Measurements from ENCODE around the gene TCOF1. TPM values are rescaled to one million over a fixed set of nuclear protein-coding genes. Genes with fewer than 3 reads are reported as not detected.

Gene TCOF1
- total and polyA plus RNA-seq, 2 experiments from 2014 or later: 86.8 to 165 TPM

DNA sequence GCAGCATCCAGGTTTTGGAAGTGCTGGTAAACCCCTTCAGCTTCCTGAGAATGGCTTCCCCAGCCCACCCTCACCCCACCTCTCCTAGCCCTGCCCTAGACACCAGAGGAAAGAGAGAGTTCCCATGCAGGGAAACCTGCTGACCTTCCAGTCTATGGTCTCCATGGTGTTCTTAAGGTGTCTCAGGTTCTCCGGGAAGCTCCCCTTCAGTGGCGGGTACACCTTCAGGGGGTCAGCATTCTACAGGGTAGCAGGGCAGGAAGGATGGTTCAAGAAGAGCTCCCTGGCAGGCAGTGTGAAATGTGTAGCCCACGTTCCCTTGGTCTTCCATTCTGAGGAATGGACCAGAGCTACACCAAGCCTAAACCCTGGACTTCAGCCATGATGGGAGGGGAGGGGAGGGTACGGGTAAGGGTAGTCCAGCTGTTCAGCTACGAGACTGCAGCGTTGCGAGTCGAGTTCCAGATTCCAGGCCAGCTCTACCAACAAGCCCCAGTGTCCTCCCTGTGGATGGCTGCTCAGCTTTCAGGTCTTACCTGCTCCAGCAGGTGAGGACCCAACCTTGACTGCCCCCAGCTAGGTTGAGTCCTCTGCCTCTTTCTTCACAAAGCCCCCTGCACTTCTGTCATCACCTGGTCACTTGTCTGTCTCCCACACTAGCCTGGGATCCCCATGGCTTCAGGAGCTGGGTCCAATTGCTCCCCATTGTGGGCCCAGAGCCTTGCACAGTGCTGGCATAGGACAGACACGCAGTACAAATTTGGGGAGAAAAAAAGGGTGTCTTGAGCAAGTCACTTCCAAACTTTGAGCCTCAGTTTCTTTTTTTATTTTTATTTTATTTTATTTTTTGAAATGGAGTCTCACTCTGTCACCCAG is 47.7 kb downstream of the TCOF1 start:
- no peaks in the 10 kb centered on the region; the same call in 1 of the 2 replicates for H4K20me1 ChIP-seq (replicated peaks; ENCODE audit: insufficient read depth)
- Mint-ChIP-seq H3K9me3 (no peaks in the 10 kb centered on the region; the same call in 2 of the 3 replicates), H3K4me1 (peaks cover 13% of the 10 kb centered on the region), H3K27me3 (ENCODE audit: insufficient read depth, low read depth, poor library complexity) (peaks cover 17% of the 10 kb centered on the region), H3K4me3 (no peak overlapping the region), H3K27ac (no peak overlapping the region), H3K36me3 (ENCODE audit: low read depth) (peaks cover 17% of the 10 kb centered on the region)
- no peaks in the 10 kb centered on the region for H3K27me3 ChIP-seq (ENCODE audit: insufficient read depth)
- H2AFZ ChIP-seq: no peak overlapping the region
- H3K79me2 ChIP-seq (replicated peaks; ENCODE audit: insufficient read depth): no peaks in the 10 kb centered on the region
- H3K36me3 ChIP-seq (ENCODE audit: insufficient read depth): peaks cover under 1% of the 10 kb centered on the region; the same call in 1 of the 2 replicates
- no peak for DNase-seq (ENCODE audit: low spot score)
- H3K27ac ChIP-seq (ENCODE audit: low read depth): no peak overlapping the region
- TF ChIP-seq, protein P1, sequence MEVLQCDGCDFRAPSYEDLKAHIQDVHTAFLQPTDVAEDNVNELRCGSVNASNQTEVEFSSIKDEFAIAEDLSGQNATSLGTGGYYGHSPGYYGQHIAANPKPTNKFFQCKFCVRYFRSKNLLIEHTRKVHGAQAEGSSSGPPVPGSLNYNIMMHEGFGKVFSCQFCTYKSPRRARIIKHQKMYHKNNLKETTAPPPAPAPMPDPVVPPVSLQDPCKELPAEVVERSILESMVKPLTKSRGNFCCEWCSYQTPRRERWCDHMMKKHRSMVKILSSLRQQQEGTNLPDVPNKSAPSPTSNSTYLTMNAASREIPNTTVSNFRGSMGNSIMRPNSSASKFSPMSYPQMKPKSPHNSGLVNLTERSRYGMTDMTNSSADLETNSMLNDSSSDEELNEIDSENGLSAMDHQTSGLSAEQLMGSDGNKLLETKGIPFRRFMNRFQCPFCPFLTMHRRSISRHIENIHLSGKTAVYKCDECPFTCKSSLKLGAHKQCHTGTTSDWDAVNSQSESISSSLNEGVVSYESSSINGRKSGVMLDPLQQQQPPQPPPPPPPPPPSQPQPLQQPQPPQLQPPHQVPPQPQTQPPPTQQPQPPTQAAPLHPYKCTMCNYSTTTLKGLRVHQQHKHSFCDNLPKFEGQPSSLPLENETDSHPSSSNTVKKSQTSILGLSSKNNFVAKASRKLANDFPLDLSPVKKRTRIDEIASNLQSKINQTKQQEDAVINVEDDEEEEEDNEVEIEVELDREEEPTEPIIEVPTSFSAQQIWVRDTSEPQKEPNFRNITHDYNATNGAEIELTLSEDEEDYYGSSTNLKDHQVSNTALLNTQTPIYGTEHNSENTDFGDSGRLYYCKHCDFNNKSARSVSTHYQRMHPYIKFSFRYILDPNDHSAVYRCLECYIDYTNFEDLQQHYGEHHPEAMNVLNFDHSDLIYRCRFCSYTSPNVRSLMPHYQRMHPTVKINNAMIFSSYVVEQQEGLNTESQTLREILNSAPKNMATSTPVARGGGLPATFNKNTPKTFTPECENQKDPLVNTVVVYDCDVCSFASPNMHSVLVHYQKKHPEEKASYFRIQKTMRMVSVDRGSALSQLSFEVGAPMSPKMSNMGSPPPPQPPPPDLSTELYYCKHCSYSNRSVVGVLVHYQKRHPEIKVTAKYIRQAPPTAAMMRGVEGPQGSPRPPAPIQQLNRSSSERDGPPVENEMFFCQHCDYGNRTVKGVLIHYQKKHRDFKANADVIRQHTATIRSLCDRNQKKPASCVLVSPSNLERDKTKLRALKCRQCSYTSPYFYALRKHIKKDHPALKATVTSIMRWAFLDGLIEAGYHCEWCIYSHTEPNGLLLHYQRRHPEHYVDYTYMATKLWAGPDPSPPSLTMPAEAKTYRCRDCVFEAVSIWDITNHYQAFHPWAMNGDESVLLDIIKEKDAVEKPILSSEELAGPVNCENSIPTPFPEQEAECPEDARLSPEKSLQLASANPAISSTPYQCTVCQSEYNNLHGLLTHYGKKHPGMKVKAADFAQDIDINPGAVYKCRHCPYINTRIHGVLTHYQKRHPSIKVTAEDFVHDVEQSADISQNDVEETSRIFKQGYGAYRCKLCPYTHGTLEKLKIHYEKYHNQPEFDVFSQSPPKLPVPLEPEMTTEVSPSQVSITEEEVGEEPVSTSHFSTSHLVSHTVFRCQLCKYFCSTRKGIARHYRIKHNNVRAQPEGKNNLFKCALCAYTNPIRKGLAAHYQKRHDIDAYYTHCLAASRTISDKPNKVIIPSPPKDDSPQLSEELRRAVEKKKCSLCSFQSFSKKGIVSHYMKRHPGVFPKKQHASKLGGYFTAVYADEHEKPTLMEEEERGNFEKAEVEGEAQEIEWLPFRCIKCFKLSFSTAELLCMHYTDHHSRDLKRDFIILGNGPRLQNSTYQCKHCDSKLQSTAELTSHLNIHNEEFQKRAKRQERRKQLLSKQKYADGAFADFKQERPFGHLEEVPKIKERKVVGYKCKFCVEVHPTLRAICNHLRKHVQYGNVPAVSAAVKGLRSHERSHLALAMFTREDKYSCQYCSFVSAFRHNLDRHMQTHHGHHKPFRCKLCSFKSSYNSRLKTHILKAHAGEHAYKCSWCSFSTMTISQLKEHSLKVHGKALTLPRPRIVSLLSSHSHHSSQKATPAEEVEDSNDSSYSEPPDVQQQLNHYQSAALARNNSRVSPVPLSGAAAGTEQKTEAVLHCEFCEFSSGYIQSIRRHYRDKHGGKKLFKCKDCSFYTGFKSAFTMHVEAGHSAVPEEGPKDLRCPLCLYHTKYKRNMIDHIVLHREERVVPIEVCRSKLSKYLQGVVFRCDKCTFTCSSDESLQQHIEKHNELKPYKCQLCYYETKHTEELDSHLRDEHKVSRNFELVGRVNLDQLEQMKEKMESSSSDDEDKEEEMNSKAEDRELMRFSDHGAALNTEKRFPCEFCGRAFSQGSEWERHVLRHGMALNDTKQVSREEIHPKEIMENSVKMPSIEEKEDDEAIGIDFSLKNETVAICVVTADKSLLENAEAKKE (CRISPR knock-in tag; IDR thresholded peaks at IDR 0.05): no peak
- TF ChIP-seq JUNB (IDR thresholded peaks at IDR 0.05; ENCODE audit: unreplicated experiment) (no peak), CREB1 (CRISPR knock-in tag; IDR thresholded peaks at IDR 0.05; ENCODE audit: low read depth) (no peak), EZH2phosphoT487 (IDR thresholded peaks at IDR 0.05; ENCODE audit: unreplicated experiment) (no peak), NANOG (IDR thresholded peaks at IDR 0.05; ENCODE audit: borderline replicate concordance) (no peak), STAT1 (IDR thresholded peaks at IDR 0.05; ENCODE audit: unreplicated experiment) (no peak), EZH2 (IDR thresholded peaks at IDR 0.05; ENCODE audit: low read depth, unreplicated experiment) (no peak), ZNF331 (CRISPR knock-in tag; IDR thresholded peaks at IDR 0.05; ENCODE audit: low read depth) (no peak), ZNF114 (CRISPR knock-in tag; IDR thresholded peaks at IDR 0.05) (no peak), POLR2AphosphoS5 (IDR thresholded peaks at IDR 0.05; ENCODE audit: low read depth) (no peak)
- TF ChIP-seq, protein P2, sequence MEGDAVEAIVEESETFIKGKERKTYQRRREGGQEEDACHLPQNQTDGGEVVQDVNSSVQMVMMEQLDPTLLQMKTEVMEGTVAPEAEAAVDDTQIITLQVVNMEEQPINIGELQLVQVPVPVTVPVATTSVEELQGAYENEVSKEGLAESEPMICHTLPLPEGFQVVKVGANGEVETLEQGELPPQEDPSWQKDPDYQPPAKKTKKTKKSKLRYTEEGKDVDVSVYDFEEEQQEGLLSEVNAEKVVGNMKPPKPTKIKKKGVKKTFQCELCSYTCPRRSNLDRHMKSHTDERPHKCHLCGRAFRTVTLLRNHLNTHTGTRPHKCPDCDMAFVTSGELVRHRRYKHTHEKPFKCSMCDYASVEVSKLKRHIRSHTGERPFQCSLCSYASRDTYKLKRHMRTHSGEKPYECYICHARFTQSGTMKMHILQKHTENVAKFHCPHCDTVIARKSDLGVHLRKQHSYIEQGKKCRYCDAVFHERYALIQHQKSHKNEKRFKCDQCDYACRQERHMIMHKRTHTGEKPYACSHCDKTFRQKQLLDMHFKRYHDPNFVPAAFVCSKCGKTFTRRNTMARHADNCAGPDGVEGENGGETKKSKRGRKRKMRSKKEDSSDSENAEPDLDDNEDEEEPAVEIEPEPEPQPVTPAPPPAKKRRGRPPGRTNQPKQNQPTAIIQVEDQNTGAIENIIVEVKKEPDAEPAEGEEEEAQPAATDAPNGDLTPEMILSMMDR (conservative IDR thresholded peaks at IDR 0.05; ENCODE audit: low read depth in 2 of 2): no peak
- TF ChIP-seq, protein P3, sequence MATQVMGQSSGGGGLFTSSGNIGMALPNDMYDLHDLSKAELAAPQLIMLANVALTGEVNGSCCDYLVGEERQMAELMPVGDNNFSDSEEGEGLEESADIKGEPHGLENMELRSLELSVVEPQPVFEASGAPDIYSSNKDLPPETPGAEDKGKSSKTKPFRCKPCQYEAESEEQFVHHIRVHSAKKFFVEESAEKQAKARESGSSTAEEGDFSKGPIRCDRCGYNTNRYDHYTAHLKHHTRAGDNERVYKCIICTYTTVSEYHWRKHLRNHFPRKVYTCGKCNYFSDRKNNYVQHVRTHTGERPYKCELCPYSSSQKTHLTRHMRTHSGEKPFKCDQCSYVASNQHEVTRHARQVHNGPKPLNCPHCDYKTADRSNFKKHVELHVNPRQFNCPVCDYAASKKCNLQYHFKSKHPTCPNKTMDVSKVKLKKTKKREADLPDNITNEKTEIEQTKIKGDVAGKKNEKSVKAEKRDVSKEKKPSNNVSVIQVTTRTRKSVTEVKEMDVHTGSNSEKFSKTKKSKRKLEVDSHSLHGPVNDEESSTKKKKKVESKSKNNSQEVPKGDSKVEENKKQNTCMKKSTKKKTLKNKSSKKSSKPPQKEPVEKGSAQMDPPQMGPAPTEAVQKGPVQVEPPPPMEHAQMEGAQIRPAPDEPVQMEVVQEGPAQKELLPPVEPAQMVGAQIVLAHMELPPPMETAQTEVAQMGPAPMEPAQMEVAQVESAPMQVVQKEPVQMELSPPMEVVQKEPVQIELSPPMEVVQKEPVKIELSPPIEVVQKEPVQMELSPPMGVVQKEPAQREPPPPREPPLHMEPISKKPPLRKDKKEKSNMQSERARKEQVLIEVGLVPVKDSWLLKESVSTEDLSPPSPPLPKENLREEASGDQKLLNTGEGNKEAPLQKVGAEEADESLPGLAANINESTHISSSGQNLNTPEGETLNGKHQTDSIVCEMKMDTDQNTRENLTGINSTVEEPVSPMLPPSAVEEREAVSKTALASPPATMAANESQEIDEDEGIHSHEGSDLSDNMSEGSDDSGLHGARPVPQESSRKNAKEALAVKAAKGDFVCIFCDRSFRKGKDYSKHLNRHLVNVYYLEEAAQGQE (IDR thresholded peaks at IDR 0.05; ENCODE audit: unreplicated experiment): no peak
- TF ChIP-seq, protein P4, sequence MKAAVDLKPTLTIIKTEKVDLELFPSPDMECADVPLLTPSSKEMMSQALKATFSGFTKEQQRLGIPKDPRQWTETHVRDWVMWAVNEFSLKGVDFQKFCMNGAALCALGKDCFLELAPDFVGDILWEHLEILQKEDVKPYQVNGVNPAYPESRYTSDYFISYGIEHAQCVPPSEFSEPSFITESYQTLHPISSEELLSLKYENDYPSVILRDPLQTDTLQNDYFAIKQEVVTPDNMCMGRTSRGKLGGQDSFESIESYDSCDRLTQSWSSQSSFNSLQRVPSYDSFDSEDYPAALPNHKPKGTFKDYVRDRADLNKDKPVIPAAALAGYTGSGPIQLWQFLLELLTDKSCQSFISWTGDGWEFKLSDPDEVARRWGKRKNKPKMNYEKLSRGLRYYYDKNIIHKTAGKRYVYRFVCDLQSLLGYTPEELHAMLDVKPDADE (IDR thresholded peaks at IDR 0.05): no peak
- 0 out of 2 replicates have a peak, but pooled peaks cover 4% of the 10 kb centered on the region for H3F3A ChIP-seq (replicated peaks; ENCODE audit: low read depth)
- H3K9me2 ChIP-seq (ENCODE audit: insufficient read depth): no peaks in the 10 kb centered on the region
- H3K4me3 ChIP-seq: no peak overlapping the region
- H3K4me1 ChIP-seq (ENCODE audit: insufficient read depth): peaks cover 10% of the 10 kb centered on the region; the same call in 1 of the 2 replicates
- H3K4me2 ChIP-seq: no peak overlapping the region
- ATAC-seq: no peak

Measured in GM23338 (cell line).